Vagina (tissue), 2 donors: ENCODE measurements around the gene SLC35B2. TPM values are rescaled to one million over a fixed set of nuclear protein-coding genes. Genes with fewer than 3 reads are reported as not detected.

Experiments used
- DNase-seq, 2 donors: peaks; one replicate each; pipeline ENCODE4 v3.0.0-alpha.2; 2017; ENCODE audit errors: extremely low spot score in 2 of 2
- H3K27ac ChIP-seq: fragments of 200-600 bp; sonication (generic); one replicate; pipeline ENCODE4 v1.5.1; 2019
- H3K27me3 ChIP-seq: fragments of 200-600 bp; sonication (generic); one replicate; pipeline ENCODE4 v1.5.1; 2019
- H3K36me3 ChIP-seq, 2 donors: fragments of 200-600 bp; sonication (generic); one replicate each; pipeline ENCODE4 v1.5.1; 2017 to 2019
- H3K4me1 ChIP-seq: fragments of 200-600 bp; sonication (generic); one replicate; pipeline ENCODE4 v1.5.1; 2019
- H3K4me3 ChIP-seq, 2 donors: fragments of 200-600 bp; sonication (generic); 1 replicate in 1 of 2; 2 replicates in 1 of 2; pipeline ENCODE4 v1.5.1; 2016 to 2019
- H3K9me3 ChIP-seq: fragments of 200-600 bp; sonication (generic); one replicate; pipeline ENCODE4 v1.5.1; 2019
- POLR2A ChIP-seq, 2 donors: fragments of 450-650 bp; IDR thresholded peaks; one replicate each; pipeline ENCODE4 v1.6.1; 2017; ENCODE audit warnings: antibody characterized with exemption in 2 of 2, mild to moderate bottlenecking in 2 of 2, moderate library complexity in 2 of 2
- POLR2AphosphoS5 ChIP-seq, 2 donors: sonication (generic); formaldehyde crosslinking; IDR thresholded peaks; one replicate each; pipeline ENCODE4 v1.9.0; 2017; ENCODE audit warnings: antibody characterized with exemption in 2 of 2, mild to moderate bottlenecking in 2 of 2, low read depth in 1 of 2; ENCODE audit not compliant: insufficient read depth in 1 of 2
- intact Hi-C: fragments of 100-400 bp; cut with DNase I; formaldehyde crosslinking; loops from one replicate; pipeline ENCODE4 v1.15.1; 2023
- total RNA-seq: library from RNA; depleted of rRNA; stranded (reverse); fragments of >200 nt; gene quantifications from one replicate; pipeline ENCODE4 v1.2.3, GENCODE V29; 2016
- TF ChIP-seq, protein P1 (sequence below), 3 experiments: fragments of 450-650 bp in 2 of 3; fragments of 200-600 bp in 1 of 3; sonication (generic) in 1 of 3; IDR thresholded peaks; one replicate each; pipeline ENCODE4 v1.5.1; 2017 to 2019; ENCODE audit warnings: antibody characterized with exemption in 3 of 3, mild to moderate bottlenecking in 2 of 3, moderate library complexity in 2 of 3

Gene SLC35B2
- total RNA-seq, 1 donor from 2014 or later = 19.6 TPM

DNA sequence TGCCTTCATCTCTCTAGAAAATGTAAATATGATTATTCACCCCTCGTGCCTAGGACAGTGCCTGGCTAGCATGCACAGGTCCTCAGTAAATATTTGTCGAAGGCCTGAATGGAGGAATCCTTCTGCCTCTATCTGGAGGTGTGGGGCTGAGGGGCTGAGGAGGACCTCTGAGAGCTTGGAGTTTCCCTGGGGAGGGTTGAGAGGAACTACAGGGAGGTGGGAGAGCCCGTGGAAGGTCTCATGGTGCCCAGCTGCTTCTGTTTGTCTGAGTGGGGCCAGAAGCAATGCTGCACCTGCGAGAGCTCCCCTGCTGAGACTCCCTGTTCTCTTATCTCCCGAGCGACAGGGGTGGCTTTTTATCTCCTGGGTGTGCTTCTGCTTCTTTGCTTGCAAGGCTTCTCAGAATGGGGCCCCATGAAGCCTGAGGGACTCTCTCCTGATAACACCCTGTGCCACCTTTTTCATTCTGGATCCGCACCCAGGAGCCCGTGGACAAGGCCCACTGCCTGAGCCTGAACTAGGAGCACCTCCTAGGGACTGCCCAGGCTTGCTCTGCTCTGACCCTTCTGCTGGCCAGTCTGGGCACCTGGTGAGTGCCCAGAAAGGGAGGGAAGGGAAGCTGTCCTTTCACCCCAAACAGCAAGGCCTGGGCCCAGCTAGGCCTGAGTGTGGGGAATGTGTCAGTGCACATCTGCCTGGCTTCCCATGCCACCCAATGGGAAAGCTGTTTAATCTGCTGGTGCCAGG, 31.6 kb downstream of the SLC35B2 start:
- Histone ChIP-seq H3K4me1 (peaks cover 65% of the 10 kb centered on the region), H3K27me3 (no peaks in the 10 kb centered on the region)
- intact Hi-C loops = no loop called here

DNA sequence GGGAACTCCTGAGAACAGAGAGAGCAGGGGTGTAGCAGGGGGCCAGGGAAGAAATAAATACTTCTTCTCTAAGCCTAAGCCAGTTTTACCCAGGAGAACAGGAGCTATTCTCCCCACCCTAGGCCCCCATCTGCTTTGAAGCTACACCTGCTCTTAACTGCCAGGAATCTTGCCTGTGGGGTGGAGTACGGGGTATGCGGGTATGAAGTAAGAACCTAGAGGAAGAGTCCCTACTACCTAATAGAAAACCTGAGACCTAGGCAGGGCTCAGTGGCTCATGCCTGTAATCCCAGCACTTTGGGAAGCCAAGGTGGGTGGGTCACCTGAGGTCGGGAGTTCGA, 32.4 kb downstream of the SLC35B2 start:
- TF ChIP-seq, protein P1, sequence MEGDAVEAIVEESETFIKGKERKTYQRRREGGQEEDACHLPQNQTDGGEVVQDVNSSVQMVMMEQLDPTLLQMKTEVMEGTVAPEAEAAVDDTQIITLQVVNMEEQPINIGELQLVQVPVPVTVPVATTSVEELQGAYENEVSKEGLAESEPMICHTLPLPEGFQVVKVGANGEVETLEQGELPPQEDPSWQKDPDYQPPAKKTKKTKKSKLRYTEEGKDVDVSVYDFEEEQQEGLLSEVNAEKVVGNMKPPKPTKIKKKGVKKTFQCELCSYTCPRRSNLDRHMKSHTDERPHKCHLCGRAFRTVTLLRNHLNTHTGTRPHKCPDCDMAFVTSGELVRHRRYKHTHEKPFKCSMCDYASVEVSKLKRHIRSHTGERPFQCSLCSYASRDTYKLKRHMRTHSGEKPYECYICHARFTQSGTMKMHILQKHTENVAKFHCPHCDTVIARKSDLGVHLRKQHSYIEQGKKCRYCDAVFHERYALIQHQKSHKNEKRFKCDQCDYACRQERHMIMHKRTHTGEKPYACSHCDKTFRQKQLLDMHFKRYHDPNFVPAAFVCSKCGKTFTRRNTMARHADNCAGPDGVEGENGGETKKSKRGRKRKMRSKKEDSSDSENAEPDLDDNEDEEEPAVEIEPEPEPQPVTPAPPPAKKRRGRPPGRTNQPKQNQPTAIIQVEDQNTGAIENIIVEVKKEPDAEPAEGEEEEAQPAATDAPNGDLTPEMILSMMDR (IDR thresholded peaks at IDR 0.05) = no peak
- no peak for TF ChIP-seq POLR2A (IDR thresholded peaks at IDR 0.05)
- TF ChIP-seq POLR2AphosphoS5 (IDR thresholded peaks at IDR 0.05; ENCODE audit: insufficient read depth in 1 of 2, low read depth in 1 of 2) = no peak
- H3K4me3 ChIP-seq = no peak overlapping the region
- no peak for DNase-seq
- H3K9me3 ChIP-seq = no peaks in the 10 kb centered on the region
- H3K27ac ChIP-seq = peak overlapping the region; percentile 95
- intact Hi-C loops = no loop called here
- peaks cover 72% of the 10 kb centered on the region for H3K4me1 ChIP-seq
- no peaks in the 10 kb centered on the region for H3K36me3 ChIP-seq
- no peaks in the 10 kb centered on the region for H3K27me3 ChIP-seq

More for the DNA sequence above, 31.6 kb downstream of the SLC35B2 start:
- Histone ChIP-seq H3K27ac (peak overlapping the region; percentile 59), H3K4me3 (no peak overlapping the region), H3K36me3 (no peaks in the 10 kb centered on the region), H3K9me3 (no peaks in the 10 kb centered on the region)
- TF ChIP-seq POLR2AphosphoS5 (IDR thresholded peaks at IDR 0.05; ENCODE audit: insufficient read depth in 1 of 2, low read depth in 1 of 2) (no peak), POLR2A (IDR thresholded peaks at IDR 0.05) (no peak)
- TF ChIP-seq, protein P1 (IDR thresholded peaks at IDR 0.05) = no peak
- no peak for DNase-seq

DNA sequence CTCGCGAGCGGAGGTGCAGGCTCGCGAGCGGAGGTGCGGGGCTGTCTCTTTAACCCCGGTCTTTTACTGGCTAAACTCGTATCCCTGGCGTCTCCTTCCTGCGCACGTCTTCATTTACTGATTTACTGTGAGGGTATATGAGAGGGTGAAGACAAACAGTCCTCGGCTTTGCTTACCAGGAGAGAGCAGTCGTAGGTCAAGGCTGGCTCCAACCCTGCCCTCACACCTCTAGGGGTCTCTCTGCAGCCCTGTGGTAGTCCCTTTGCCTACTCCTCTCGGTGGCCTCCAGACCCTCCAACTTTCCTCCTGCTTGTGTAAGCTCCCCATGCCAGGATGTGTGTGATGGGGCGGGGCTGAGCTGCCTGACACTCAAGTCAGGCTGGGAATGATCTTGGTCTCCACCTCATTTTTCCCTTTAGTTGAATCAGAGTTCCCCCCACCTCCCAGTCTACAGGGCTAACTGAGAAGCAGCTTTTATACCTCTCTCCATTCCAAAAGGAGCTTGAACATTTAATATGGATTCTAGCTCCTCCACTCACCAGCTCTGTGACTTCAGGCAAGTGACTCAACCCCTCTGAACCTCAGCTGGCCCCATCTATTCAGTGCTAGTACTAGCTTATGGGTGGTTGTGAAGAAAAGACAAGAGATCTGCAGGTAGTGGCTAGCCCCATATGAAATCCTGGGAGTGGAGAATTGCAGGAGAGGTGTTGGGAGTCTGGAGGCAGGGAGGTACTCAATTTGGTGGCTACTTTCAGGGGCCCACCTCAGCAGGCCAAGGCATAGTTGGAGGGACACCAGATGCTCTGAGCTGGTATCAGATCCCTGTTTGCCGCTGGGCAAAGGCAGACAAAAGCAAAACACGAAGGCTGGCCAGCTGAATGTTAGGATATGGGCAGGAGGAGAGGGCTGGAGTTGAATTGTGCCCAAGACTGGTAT, 33.0 kb downstream of the SLC35B2 start:
- DNase-seq = peak in 1 of 2 donors; percentile 88
- peak overlapping the region; percentile 95 for H3K27ac ChIP-seq
- no peaks in the 10 kb centered on the region for H3K36me3 ChIP-seq
- intact Hi-C loops = no loop called here
- H3K4me3 ChIP-seq = peak overlapping the region; percentile 67 to 74
- TF ChIP-seq, protein P1 (IDR thresholded peaks at IDR 0.05) = no peak
- no peak for TF ChIP-seq POLR2AphosphoS5 (IDR thresholded peaks at IDR 0.05; ENCODE audit: insufficient read depth in 1 of 2, low read depth in 1 of 2)
- TF ChIP-seq POLR2A (IDR thresholded peaks at IDR 0.05) = no peak
- no peaks in the 10 kb centered on the region for H3K9me3 ChIP-seq
- H3K4me1 ChIP-seq = peaks cover 78% of the 10 kb centered on the region
- no peaks in the 10 kb centered on the region for H3K27me3 ChIP-seq

DNA sequence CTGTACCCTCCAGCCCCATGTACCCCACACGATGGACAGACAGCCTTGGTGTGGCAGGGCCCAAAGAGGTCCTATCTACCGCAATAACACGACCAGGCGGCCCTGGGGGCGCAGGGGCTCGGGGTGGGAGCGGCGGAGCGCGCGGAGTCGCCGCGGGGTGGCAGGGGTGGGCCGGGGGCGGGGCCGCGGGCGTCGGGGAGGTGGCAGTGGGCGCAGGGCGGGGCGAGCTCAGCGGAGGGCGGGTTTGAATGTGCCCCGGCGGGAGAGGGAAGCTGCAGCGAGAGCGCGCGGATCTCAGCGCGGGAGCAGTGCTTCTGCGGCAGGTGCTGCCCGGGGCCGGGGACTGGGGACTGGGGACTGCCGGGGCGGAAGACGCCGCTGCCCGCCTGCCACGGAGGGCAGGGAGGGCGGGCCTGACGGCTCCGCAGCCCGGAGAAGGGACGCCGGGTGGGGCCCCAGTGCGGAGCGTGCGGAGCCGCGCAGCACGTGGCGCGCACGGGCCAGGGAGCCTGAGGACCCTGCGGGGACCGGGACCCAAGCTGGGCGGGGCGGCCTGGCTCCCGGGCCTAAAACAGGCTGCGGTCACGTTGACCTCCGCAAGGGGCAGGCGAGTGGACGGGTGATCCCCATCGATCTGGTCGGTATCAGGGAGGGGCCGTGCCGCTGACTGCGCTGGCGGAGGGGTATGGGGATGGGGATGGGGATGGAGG, 33.9 kb downstream of the SLC35B2 start, which contains the start of gene SLC29A1:
SLC29A1 (plus strand) TSS at position 277 of the 710 bp plus-strand sequence. CDS start 3,719 bp downstream, outside the sequence.
- intact Hi-C loops = no loop called here
- H3K27ac ChIP-seq = peak within 1 kb of the TSS; percentile 95
- DNase-seq = no peak
- TF ChIP-seq POLR2A (IDR thresholded peaks at IDR 0.05) (no peak), POLR2AphosphoS5 (IDR thresholded peaks at IDR 0.05; ENCODE audit: insufficient read depth in 1 of 2, low read depth in 1 of 2) (peak in 1 of 2 donors; percentile 58)
- TF ChIP-seq, protein P1 (IDR thresholded peaks at IDR 0.05) = no peak
- H3K9me3 ChIP-seq = no peaks in the 10 kb centered on the region
- H3K4me1 ChIP-seq = peaks cover 85% of the 10 kb centered on the region
- no peaks in the 10 kb centered on the region for H3K36me3 ChIP-seq
- H3K4me3 ChIP-seq = peak within 1 kb of the TSS; percentile 67 to 74
- H3K27me3 ChIP-seq = no peaks in the 10 kb centered on the region
